ENCODE results near the gene C14orf39.

C14orf39 gene, protein sequence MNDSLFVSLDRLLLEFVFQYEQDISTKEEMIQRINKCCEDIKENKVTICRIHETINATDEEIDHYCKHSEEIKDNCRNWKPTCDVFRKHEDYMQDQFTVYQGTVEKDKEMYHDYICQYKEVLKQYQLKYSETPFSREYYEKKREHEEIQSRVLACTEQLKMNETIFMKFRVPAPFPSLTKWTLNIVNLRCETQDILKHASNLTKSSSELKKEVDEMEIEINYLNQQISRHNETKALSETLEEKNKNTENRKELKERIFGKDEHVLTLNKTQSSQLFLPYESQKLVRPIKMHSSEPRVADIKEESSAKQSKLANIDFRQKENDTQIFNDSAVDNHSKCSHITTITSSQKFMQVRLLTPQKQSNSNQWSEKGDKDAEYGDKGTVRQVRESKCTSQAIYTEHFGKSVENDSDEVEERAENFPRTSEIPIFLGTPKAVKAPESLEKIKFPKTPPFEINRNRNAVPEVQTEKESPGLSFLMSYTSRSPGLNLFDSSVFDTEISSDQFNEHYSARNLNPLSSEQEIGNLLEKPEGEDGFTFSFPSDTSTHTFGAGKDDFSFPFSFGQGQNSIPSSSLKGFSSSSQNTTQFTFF

GRCh38 chr14:60485598-60486251, at the start of gene C14orf39:
C14orf39 (minus strand) TSS chr14:60486063; CDS start chr14:60485078, 985 bp downstream.
- peak; percentile 57 for DNase-seq

GRCh38 chr14:60532442-60532841, 46.6 kb upstream of the C14orf39 start:
- DNase-seq: no peak

GRCh38 chr14:60515511-60516289, 29.8 kb upstream of the C14orf39 start:
- no peak for DNase-seq

GRCh38 chr14:60514741-60515491, 29.1 kb upstream of the C14orf39 start:
- peak; percentile 12 for DNase-seq

DNA sequence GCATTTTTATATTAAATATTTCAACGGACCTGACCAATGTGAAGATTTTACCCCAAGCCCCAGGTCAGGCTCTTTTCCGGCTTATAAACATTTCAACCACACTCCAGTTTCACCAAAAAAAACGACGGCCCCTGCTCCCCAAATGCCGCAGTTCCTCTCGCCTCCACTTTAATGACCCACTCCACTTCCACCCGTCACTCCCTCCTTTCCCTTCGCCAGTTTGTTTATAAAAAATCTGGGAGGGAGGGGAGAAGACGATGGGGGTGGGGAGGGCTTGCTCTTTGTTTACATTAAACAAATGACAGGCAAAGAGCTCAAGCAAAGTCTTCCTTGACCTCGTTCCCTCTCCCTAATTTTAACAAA, 28.5 kb upstream of the C14orf39 start:
- DNase-seq: no peak

DNA sequence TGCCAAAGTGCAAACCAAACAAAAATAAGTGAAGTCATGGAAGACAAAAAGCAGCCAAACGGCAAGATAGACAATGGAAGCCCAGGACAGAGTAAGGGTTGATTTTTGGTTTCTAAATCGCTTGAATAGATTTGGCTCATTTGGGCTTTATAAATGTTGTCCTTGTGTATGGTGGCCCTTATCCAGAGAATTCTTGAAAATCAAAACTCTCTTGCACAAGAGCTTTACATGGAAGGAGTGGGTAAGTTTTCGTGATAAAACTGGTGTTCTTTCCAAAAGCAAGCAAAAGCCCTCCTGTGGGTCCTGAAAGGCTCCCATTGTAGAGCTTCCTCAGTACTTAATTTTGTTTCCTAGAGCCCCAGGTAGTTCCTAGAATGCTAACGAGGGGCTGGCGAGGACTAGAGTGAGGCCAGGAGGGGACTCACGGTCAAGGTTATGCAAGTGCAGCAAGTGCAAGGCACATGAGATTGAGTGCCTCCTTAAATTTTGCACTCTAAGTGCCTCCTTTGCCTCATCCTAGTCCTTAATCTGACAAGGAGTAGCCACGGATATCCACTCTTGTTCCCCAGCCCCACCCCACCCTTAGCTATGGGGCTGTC, 27.2 kb upstream of the C14orf39 start:
- no peak for DNase-seq

DNA sequence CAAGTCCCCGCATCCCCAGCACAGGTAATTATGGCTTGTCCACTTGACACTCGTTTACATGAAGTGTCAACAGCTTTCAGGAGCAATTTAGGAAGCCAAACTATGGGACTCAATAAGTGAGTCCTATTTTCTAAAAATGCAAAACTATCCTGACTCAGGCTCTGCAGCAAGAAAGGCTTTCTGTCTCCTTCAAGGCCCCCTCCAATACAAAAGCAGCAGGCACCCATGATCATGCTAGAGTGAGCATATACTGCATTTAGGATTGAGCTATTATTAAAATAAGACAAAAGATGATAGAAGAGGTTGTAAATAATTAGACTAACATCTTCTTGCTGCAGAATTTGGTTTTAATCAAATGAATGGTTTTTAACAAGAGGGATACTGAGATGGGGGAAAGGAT, 26.3 kb upstream of the C14orf39 start:
- no peak for DNase-seq

GRCh38 chr14:60510951-60511599, 25.2 kb upstream of the C14orf39 start:
- DNase-seq: no peak

- no peak for DNase-seq
These were observed 24.5 kb upstream of the C14orf39 start for GRCh38 chr14:60510254-60510950.

GRCh38 chr14:60509438-60510253, 23.8 kb upstream of the C14orf39 start:
- DNase-seq: no peak

DNA sequence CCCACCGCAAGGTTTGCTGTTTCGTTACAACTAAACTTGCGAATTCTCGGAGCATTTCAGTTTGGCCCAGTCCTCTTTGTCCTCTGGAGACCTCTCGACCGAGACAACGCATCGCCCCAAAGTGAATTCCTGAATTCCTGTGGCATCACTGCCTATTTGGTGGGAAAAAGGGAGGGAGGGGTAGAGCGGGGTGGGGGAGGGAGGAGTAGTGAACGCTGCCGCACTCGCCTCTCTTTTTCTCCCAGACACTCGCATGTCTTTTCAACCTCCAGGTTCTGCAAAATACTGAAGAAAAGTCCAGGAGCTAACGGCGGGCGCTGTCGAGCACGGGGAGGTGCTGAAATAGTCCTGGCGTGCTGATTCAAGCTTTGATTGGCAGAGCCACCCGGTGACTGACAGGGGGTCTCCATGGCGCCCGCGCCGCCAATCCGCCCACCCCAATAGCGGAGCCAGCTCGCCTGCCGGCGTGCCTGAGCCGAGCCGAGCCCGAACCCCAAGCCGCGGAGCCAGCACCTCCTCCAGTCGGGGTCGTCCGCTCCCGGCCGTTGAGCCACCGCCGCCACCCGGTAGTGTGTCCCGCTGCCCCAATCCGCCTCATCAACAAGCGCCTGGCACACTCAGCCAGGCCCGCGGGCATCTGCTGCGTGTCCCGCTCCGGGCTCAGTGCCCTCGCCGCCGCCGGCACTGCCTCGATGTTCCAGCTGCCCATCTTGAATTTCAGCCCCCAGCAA, 23.0 kb upstream of the C14orf39 start, which contains the start of gene SIX6:
TSS of gene SIX6 (plus strand) at position 440 of the 731 bp plus-strand sequence. CDS start at position 693, 253 bp downstream.
- peak; percentile 49 for DNase-seq

- DNase-seq: no peak
These were observed 22.5 kb upstream of the C14orf39 start for GRCh38 chr14:60508363-60508706.

DNA sequence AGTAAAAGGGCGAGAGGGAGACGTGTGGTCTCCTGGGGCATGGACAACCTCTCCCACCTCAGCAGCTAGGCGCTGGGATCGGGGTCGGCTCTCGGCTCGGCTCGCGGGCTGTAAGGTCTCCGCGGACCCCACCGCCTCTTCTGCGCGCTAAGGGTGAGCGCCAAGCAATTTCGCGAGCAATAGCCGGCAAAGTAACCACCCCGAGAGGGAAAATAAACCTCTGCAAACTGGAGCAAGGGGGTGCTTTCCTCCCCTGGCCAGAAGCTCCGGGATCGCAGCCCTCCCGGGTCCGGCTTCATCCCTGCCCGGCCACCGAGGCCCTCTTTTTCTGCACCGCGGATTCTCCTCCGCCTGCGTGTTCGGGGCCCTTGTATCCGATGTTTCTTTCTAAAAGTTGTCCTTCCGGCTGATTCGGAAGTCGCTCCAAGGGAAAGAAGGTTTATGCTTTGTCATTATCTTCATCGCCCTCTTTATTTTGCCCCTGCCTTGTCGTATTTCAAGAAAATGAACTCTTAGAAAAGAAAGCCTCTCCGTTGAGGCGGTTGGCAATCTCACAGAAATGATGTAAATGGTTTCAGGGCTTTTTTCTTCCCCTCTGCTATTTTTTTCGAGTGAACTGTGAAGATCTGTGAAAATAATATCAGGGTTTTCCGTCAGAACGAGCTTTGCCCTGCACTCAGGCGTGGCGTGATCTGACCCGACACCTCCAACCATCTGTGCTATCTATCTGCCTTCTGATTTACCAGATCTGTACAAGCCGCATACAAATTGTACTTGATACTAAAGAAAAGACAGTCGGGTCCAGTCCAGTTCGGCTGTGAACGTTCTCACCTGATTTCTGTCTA, 21.3 kb upstream of the C14orf39 start:
- no peak for DNase-seq

DNA sequence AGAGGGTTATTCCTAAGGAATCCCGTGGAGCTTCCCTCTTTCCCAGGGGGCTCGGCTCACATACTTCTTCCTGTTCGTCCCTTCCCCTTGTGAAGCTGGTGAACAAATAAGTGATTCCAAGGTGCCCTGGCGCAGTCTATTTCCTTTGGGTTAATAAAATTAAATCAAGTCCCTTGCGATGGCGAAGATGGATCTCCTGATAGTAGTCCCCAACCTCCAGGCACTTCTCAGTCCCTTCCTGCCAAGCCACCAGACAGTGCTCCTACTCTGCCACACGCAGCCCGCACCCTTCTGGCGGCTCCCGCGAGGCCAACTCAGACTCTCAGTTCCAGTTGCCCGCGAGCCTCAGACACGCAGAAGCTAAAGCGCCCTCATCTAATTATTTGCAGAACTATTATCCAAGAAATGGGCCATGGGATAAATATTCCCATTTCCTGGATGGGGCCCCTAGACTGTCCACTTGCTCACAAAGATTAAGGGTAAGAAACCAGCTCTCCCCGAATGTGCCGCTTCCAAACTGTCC, 20.7 kb upstream of the C14orf39 start:
- no peak for DNase-seq

- DNase-seq: no peak
These were observed 20.1 kb upstream of the C14orf39 start for GRCh38 chr14:60506010-60506409.

DNA sequence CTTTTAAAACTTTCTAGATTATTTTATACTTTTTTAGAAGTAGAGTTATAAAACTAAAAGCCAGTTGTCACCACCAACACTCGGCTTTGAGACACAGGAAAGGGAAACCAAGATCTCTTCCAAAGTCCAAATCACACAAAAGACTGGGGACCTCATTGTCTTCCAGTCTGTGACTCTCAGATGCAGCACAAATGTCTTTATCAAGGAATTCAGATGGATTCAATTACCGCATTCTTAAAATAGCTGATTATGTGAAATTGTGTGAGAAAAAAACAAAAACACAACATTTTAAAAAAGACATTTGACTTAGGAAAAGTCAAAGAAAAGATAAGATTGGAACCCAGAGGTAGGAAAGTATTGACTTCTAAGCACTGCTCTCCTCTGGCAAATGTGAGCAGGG, 19.6 kb upstream of the C14orf39 start:
- no peak for DNase-seq

DNA sequence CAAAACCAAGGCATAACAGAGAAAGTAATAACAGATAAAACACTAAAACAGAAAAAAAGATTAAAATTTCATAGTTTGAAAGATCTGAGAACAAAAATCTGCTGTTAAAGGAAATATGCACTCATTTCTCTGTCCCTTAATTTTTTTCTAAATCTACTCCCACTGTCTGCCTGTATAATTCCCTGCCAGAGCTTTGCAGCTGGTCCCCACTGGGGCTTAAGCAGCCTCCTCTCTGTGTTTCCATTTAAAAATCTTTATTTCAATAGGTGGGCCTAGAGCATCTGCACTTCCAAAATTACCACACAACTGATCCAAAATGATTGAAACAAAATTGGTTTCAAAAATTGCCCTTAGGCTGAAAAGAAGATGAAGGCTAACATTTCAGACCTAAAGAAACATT, 16.7 kb upstream of the C14orf39 start:
- DNase-seq: no peak

GRCh38 chr14:60495946-60496345, 10.1 kb upstream of the C14orf39 start:
- DNase-seq: no peak

Measured in fibroblast of skin of right biceps (primary cell).